ENCODE measurements around the gene FANCL. TPM values are rescaled to one million over a fixed set of nuclear protein-coding genes. Genes with fewer than 3 reads are reported as not detected.

The FANCL gene
- total RNA-seq, 1 experiment from 2014 or later, result 34.5 TPM

GRCh38 chr2:58235170-58235569 lies 6.0 kb downstream of the FANCL start:
- peaks cover 30% of the 10 kb centered on the region for H4K20me1 ChIP-seq (ENCODE audit: insufficient read depth)
- no peak for ATAC-seq
- H3K36me3 ChIP-seq (ENCODE audit: control insufficient read depth in 1 of 2, insufficient read depth in 2 of 2, low read length in 2 of 2), result peaks cover 0 to 4% of the 10 kb centered on the region in 2 experiments; a peak in 1 of 4 replicates
- no peak overlapping the region for H3K4me2 ChIP-seq (ENCODE audit: low read length)
- intact Hi-C loops (cut with micrococcal nuclease), result no loop called here
- no peak overlapping the region for H3K27ac ChIP-seq (ENCODE audit: low read depth, low read length)
- BruUV-seq (replicated peaks), result no TSS peak
- no peak overlapping the region for H3K9ac ChIP-seq (ENCODE audit: low read length)
- H2AFZ ChIP-seq (ENCODE audit: low read depth, low read length, poor library complexity, severe bottlenecking), result no peak overlapping the region
- H3K27me3 ChIP-seq (ENCODE audit: insufficient read depth, low read length), result no peaks in the 10 kb centered on the region
- CTCF ChIA-PET, result no interaction called here
- POLR2A ChIA-PET, result no interaction called here
- RAD21 ChIA-PET (ENCODE audit: low non-redundant PET in 1 of 2, low total read pairs in 2 of 2, uncharacterized antibody in 2 of 2, unreplicated experiment in 2 of 2), result no interaction called here
- H3K4me3 ChIP-seq (replicated peaks in 1 of 2; ENCODE audit: low read depth in 1 of 2, low read length in 2 of 2), result no peak overlapping the region
- H3K79me2 ChIP-seq (ENCODE audit: insufficient read depth, low read length), result peaks cover 100% of the 10 kb centered on the region
- TF ChIP-seq MAX (IDR thresholded peaks at IDR 0.05), result no peak
- no peak for TF ChIP-seq REST (IDR thresholded peaks at IDR 0.05; ENCODE audit: low read depth)
- TF ChIP-seq POLR2A (IDR thresholded peaks at IDR 0.05; ENCODE audit: borderline replicate concordance, extremely low read depth, insufficient read depth, insufficient read length), result no peak
- no peak for TF ChIP-seq EZH2 (IDR thresholded peaks at IDR 0.05)
- TF ChIP-seq SP1 (IDR thresholded peaks at IDR 0.05; ENCODE audit: low read depth), result no peak
- no peak for TF ChIP-seq ELF1 (IDR thresholded peaks at IDR 0.05; ENCODE audit: borderline replicate concordance, low read depth)
- TF ChIP-seq SIN3A (IDR thresholded peaks at IDR 0.05; ENCODE audit: low read depth), result no peak
- no peak for TF ChIP-seq CEBPB (IDR thresholded peaks at IDR 0.05; ENCODE audit: low read depth)
- no peak for TF ChIP-seq ZNF274 (IDR thresholded peaks at IDR 0.05; ENCODE audit: low read depth, low read length)
- TF ChIP-seq CTCF (IDR thresholded peaks at IDR 0.05 in 2 of 3, conservative IDR thresholded peaks at IDR 0.05 in 1 of 3; ENCODE audit: borderline replicate concordance in 1 of 3, insufficient read depth in 1 of 3, low read depth in 2 of 3, low read length in 2 of 3), result no peak
- TF ChIP-seq TCF7L2 (IDR thresholded peaks at IDR 0.05; ENCODE audit: borderline replicate concordance, extremely low read depth, insufficient read depth, insufficient read length), result no peak
- no peak for TF ChIP-seq ZFX (IDR thresholded peaks at IDR 0.05)
- no peak for TF ChIP-seq SRF (IDR thresholded peaks at IDR 0.05; ENCODE audit: low read depth)
- no peak for TF ChIP-seq FOSL1 (IDR thresholded peaks at IDR 0.05; ENCODE audit: low read depth)
- no peak for TF ChIP-seq EZH2phosphoT487 (IDR thresholded peaks at IDR 0.05; ENCODE audit: borderline replicate concordance)
- no peak for TF ChIP-seq YY1 (IDR thresholded peaks at IDR 0.05; ENCODE audit: extremely low read depth, insufficient replicate concordance, low read depth, low read length)
- TF ChIP-seq CBX3 (IDR thresholded peaks at IDR 0.05; ENCODE audit: low read depth), result no peak
- DNase-seq (ENCODE audit: low read depth, low spot score), result no peak
- H3K4me1 ChIP-seq (ENCODE audit: control insufficient read depth in 1 of 2, insufficient read depth in 2 of 2, low read length in 2 of 2), result peaks cover 6 to 9% of the 10 kb centered on the region in 2 experiments; a peak in 3 of 4 replicates
- no peaks in the 10 kb centered on the region for H3K9me2 ChIP-seq (ENCODE audit: insufficient read depth)
- H3K9me3 ChIP-seq (ENCODE audit: control insufficient read depth in 1 of 2, insufficient read depth in 1 of 2, low read depth in 1 of 2, low read length in 2 of 2), result no peaks in the 10 kb centered on the region
